HG02840 (cell line): ENCODE measurements around the gene BLOC1S3.

ENCODE experiments used
- ATAC-seq: cut with Tn5 transposase; IDR thresholded peaks from one replicate; pipeline ENCODE4 v1.9.1; 2021; ENCODE audit warnings: mild to moderate bottlenecking, moderate library complexity, moderate number of reproducible peaks; ENCODE audit not compliant: unreplicated experiment, low FRiP score

Gene BLOC1S3

DNA sequence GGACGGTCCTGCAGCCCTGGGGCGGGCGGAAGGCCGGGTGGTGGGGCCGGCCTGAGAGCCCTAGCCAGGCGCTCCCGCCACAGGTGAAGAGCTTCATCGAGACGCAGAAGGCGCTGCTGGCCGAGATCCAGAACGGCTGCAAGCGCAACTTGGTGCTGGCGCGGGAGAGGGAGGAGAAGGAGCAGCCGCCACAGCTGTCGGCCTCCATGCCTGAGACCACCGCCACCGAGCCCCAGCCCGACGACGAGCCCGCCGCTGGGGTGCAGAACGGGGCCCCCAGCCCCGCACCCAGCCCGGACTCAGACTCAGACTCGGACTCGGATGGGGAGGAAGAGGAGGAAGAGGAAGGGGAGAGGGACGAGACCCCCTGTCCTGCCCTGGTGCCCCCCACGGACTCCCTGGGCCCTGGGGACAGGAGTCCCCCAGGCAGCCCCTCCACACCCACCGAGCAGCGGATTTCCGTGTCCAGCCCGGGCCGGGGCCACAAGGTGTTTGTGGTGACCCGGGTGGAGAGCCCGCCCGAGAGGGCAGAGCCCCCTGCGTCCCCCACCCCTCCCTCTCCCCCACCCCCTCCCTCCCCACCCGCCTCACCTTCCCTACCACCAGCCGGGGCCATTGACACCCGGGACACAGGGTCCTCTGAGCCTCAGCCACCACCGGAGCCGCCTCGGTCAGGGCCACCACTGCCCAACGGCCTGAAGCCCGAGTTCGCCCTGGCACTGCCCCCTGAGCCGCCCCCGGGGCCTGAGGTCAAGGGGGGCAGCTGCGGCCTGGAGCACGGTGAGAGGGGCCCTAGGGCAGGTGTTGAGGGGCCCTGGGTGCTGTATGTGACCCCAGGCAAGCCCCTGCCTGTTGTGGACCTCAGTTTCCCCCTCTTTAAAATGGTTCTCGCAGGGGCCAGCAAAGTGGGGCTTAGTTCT is 33.1 kb upstream of the BLOC1S3 start:
- no peak for ATAC-seq

DNA sequence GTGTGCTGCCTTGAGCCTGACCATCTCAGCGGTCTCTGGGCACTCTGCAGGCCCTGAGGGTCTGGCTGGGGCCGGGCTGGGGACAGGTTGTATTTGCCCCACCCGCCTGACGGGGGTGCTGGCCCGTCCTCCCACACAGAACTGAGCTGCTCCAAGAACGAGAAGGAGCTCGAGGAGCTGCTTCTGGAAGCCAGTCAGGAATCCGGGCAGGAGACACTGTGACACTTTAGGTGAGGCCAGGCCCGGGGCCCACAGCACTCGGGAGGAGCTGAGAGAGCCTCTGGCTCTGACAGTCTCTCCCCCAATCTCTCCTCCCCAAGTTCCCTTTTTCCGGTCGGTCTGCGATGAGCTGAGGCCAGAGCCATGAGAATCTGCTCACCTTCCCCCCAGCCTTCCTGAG is 32.3 kb upstream of the BLOC1S3 start:
- ATAC-seq: no peak

DNA sequence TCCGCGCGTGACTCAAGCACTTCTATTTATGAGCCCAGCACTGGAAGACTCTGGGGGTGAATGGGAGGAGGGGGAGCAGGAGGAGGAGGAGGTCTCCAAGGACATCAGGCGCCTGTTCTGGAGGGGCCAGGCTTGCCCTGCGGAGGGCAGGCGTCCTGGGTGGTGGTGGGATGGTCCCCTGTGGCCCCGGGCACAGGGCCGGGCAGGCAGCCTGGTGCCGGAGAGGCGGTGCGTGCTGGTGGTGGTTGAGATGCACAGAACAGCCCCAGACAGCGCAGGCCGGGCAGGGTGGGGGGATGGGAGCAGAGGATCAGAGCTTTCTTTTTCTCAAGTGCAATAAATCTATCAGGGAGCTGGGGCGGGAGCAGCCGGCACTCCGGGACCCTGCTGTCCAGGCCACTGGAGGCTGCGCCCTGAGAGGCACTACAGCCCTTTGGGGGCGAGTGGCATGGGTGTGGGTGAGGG is 31.8 kb upstream of the BLOC1S3 start:
- ATAC-seq: no peak

DNA sequence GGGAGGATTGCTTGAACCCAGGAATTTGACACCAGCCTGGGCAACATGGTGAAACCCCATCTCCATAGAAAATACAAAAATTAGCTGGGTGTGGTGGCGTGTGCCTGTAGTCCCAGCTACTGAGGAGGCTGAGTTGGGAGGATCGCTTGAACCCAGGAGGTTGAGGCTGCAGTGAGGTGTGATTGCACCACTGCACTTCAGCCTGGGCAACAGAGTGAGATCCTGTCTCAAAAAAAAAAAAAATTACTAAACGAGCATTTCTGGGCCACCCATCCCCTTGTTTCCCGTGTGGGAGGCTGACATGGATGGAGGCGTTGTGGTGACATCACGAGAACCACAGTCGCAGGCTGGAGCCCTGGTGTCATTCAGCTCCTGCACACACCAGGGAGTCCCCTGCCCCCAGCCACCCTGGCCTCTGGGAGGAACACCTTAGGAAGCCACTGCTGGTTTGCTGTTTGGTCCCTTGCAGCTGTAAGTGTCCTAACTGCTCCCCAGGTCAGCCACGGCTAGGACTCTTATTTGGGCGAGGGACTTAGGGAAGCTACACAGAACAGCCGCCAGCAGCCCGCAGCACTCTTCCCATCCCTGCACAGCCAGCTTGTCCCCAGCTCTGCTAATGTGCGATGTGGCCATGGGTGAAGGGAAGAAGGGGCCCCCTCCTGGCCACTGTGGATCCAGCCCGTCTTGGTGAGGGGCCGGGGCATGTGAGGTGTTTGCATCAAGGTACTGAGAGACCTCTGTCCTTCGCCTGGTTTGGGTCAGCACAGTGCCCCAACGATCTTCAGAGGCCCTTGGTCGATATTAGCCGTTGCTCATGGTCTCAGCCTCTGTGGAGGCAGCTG is 30.5 kb upstream of the BLOC1S3 start:
- no peak for ATAC-seq

DNA sequence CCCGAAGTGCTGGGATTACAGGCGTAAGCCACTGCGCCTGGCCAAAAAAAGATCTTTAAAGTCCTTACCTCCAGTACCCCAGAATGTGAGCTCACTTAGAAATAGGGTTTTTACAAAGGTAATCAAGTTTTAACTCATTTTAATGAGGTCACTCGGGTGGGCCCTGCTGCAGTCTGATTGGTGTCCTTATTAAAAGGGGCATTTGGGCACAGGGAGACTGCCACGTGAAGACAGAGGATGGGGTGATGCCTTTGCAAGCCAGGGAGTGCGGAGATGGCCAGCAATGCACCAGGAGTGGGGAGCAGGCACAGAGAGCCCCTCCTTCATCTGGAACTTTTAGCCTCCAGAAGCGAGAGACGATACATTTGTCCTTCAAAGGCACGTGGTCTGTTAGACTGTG is 29.5 kb upstream of the BLOC1S3 start:
- ATAC-seq: no peak

DNA sequence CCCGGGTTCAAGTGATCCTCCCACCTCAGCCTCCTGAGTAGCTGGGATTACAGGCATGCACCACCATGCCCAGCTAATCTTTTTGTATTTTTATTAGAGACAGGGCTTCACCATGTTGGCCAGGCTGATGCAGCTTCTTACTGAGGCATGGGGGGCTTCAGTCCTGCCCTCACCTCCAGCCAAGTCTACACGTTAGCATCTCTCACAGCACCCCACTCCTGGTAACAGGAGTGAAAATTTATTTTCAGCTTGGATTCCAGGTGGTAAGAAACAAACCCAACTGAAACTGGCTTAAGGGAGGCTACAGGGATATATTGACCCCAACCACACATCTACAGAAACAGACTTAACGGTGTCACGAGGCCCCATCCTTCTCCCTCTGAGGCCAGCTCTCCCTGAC is 28.4 kb upstream of the BLOC1S3 start:
- no peak for ATAC-seq

DNA sequence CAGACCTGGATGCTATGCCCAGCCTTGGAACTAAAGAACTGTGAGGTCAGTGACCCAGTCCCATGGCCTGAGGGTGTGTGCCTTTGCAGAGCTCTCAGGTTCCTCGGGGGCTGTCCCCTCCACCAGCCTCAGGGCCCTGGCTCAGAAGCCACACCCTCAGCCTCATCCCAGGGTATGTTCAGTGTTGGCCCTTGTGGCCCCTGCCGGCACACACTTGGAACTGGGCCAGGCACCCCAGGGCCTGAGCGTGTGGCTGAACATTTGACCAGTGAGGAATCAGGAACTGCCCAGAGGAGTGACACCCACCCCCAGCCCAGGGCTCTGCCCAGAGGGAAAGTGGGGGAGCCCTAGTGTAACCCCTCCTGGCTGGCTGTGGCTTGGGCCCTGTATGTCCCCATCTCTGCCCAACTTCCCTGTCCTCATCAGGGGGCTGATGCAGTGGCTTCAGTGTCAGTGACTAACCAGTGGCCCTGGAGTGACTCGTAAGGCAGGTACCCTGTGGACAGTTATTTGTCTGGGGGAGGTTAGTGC is 27.8 kb upstream of the BLOC1S3 start:
- no peak for ATAC-seq

DNA sequence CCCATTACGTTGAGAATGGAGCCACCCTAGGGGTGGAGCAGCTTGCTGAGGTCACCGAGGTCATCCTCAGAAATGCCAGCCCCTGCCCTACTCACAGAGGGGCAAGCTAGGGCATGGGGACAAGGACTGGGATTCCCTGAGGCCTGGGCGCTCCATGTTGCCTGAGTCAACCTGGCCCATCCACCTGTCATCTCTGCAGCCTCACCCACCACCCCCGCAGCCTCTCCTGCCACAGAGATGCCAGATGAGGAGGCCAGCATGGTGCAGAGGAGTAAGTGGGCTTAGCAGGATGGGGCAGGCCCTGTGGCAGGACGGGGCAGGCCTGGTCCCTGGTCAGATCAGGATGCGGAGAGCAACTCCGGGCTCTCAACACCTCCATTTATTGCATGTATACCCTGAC is 27.3 kb upstream of the BLOC1S3 start:
- no peak for ATAC-seq

DNA sequence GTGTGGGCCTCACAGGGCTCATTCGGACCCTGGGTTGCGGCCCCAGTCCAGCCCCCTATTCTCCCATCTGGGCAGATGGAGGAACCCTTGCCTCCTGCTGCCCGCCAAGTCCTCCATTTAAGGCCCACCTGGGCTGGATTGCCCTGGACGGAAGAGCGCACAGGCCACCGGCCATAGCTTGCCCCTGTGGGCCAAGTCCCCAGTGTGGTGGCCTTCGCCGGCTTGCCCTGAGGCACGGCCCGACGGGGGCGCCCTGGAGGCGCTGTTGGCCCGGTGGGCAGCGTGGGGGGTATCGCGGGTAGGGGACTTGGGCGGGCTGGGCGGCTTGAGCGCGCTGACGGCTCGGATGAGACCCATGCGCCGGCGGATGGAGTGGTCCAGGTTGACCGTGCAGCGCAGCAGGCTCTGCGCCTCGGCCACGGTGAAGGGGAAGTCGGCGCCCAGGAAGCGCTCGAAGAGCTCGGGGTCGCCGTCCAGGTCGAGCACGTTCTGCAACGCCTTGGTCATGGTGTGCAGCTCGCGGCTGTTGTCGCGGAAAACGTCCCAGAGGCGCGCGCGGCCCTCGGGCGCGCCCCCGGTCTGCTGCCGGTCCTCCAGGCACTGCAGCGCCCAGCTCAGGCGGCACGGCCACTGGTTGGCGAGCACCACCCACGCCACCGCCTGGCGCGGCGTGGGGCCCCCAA is 26.6 kb upstream of the BLOC1S3 start:
- no peak for ATAC-seq

DNA sequence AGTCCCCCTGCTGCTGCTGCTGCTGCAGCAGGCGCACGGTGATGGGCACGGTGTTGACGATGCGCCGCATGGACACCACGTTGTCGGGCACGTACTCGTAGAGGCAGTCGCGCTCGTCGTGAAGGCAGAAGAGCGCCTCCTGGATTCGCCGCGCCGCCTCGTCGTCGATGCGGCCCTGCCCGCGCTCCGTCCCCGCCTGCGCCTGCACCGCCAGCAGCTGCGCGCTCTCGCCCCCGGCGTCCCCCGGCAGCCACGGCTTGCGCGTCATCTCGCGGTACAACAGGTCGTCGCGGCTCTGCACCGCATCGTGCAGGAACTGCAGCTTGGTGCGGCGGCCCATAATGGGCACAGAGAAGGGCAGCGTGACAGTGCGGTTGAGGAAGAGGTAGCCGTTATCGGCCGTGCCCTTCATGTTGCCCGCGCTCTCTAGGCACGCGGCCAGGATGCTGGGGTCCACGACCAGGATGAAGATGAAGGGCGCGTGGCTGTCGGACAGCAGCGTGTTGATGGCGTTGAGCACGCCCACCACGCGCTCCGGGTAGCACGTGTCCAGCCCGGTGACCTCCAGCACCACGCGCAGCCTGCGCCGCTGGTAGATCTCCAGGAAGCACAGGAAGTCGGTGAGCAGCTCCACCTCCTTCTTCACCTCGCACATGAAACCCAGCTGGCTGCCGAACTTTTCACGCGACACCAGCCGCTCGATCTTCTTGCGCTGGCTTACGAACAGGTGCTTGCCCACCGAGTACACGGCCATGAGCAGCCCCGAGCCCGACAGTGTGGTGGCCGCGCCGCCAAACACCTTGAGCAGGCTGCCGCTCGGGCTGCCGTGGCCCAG is 25.9 kb upstream of the BLOC1S3 start:
- no peak for ATAC-seq

DNA sequence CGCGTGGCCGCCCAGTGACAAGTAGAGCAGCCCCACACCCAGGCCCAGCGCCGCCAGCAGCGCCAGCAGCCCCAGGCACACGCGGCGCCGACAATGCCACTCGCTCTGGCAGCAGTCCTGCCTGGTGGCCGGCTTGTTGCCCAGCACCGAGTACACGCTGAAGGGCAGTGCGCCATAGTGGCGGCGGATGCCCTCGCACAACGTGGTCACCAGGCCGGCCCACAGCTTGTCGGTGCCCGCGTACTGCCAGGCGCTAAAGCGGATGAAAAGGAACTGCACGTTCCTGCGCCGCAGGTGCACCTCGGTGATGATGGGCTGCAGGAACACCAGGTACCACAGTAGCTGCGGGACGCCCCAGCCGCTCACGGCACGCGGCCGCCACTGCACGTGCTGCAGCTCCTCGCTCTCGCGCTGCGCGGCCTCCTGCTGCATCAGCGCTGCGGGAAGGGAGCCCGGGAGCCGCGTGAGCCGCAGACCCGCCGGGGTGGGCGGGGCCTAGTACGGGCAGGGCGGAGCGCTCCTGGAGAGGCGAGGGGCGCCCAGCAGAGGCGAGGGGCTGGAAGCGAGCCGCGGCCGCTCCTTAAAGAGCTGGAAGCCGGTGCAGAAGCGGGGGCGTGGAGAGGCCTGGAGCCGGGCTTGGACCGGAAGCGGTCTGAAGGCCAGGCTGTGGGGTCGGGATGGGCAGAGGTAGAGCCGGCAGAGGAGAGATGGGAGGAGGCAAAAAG is 25.1 kb upstream of the BLOC1S3 start:
- no peak for ATAC-seq

DNA sequence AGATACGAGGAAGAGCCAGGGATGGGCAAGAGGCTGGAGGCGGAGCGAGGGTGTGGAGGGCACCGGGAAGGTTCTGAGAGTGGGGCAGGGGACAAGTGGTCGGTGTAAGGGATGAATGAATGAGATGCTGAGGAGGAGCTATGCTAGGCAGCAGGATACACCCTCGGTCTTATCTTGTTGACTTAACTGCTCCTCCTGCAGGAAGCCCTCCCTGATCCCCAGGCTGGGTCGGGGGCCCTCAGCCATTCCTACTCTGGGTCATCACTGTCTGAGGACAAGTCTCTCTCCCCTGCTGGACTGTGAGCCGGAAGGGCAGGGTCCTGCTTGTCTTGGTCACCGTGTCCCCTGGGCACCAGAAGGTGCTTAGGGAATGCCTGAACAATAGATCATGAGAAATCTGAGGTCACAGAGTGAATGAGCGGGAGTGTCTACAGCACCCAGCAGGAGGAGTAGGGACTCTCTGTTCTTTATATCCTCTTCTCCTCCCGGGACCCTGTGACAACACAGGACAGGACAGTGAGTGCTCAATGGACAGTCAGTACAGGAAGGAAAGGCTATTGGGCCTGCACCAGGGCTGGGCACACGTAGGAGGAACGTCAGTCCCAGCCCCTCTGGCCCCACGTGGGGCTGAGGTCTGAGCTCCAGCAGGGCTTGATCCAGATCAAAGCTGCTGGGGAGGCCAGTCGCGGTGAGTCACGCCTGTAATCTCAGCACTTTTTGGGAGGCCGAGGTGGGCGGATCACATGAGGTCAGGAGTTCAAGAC is 24.3 kb upstream of the BLOC1S3 start:
- no peak for ATAC-seq

DNA sequence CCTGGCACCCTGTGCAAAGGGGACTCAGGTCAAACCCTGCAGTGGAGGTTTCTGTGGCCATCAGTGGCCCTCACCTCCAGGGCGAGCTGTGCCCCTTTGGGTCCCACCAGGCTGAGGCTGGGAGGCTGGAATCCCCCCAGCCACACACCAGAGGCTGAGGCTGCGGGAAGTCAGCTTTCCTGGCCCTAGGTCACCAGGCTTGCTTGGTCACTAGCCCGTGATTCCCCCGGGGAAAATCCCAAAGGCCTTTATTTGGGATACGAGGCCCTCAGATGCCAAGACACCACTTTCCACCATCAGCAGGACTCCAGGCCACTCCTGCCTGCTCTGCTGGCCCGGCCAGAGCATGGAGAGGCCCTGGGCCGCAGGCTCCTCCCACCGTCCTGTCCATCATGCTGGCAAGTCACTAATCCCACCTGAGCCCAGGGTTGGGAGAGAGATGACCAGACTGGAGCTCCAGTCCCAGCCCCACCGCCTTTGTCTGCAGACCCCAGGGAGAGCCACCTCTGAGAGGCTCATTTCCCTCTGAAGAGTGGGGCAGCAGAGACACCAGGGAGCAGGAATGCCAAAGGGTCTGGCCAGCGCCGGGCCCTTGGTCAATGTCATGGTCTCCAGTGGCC is 22.5 kb upstream of the BLOC1S3 start:
- ATAC-seq: no peak

DNA sequence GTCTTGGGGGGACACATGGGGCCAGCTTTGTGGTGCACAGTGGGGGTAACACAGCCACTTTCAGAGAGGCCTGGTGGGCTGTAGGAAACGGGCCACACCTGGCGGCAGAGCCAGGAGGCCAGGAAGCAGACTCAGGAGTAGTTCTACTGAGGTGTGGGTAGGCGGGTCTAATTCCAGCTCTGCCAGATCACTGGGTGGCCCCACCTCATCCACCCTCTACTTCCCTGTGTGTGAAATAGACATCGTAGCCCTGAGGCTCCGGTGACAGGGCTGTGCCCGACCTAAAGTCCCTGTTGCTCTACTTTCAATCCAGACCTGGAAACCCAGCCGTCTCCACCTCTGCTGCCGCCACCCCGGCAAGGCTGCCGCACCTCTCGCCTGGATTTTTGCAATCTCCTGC is 21.8 kb upstream of the BLOC1S3 start:
- ATAC-seq: no peak

DNA sequence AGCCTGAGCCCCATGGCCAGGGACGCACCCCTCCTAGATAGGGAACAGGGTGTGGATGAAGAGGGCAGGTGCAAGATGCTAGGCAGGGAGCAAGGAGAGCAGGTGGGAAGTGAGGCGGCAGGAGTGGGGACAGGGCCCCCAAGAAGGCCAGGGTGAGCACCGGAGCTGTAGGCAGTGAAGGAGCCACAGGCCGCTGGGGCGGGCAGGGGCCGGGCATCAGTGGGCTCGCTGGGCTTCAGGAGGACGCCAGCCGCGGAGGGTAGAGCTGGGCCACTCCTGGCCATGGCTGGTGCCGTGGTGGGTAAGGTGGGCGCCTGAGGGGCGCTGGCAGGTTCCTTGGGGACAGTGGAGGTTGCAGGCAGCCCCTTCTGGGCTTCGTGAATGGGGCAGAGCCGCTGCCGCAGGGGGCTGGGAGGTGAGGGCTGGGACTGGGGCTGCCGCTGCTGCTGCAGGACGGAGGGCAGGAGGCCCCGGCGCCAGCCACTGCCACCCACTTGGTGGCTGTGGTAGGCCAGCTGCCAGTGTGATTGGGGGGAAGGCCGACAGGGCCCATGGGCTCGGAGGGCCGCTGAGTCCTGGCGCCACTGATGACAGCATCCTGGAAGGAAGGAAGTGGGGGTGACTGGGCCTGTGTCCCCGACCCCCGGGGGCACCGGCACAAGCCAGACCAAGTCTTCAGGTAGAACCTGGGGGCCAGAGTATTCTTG is 19.9 kb upstream of the BLOC1S3 start:
- ATAC-seq: no peak

DNA sequence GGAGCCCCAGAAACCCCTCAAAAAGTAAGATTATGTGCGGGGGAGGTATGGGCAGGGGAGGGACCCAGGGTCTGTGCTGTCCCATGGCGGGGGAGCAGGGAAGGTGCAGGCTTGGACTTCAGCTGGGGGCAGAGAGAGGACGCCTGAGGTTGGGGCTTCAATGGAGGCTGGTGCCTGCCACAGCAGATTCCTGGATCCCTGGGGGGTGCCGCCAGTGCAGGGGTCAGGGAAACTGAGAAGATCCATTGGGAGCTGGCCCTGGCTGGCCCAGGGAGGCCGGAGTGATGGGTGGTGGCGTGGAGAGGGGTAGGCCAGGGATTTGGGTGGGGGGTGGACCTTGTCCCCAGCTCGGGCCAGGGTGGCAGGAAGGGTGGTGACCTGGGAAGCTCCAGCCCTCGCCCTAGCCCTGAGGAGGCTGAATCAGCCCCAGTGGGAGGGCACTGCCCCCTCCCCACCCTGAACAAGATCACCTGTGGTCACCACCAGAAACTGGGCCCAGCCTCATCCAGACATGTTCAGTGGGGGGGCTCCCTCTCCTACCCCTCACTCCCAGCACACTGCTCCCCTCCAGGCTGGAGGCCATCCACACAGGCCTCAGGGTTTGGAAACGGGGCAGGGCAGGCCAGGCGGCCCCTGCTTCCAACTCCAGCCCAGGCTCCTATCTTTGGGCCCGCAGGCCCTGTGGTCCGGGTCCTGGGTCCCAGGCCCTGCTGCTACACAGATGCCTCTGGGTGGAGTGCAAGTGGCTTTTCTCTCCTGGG is 19.2 kb upstream of the BLOC1S3 start:
- no peak for ATAC-seq

DNA sequence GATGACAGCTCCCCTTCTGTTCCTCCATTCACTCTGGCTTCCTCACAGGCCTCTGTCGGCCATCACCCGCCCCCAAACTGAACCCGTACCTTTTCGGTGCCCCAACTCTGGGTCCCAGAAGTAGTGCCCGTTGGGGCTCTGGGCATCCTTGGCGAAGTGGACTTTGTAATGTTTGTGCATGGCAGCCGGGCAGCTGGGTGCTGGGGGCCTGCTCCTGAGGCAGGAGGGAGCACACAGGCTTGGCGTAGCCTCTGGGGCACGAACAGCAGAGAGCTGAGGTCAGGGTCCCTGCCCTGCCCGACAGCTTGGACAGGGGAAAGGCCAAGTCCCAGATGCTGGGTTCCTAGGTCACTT is 18.6 kb upstream of the BLOC1S3 start:
- no peak for ATAC-seq
